Umbilical cord (tissue), 2 donors: ENCODE data around the gene APOBEC3G. TPM values are rescaled to one million over a fixed set of nuclear protein-coding genes. Genes with fewer than 3 reads are reported as not detected.

Experiments
- DNase-seq: peaks from one replicate; pipeline ENCODE4 v3.0.0-alpha.2; 2015; ENCODE audit warnings: low spot score
- total RNA-seq: library from RNA; depleted of rRNA; stranded (reverse); fragments of >200 nt; gene quantifications from one replicate; pipeline ENCODE4 v1.2.3, GENCODE V29; 2014; ENCODE audit warnings: low replicate concordance; ENCODE audit not compliant: insufficient read depth

Gene APOBEC3G
- total RNA-seq, 1 donor from 2014 or later, result 7.9 TPM

GRCh38 chr22:39120983-39121382, 43.9 kb downstream of the APOBEC3G start:
- no peak for DNase-seq

- no peak for DNase-seq
Measured at GRCh38 chr22:39122772-39123470, 45.8 kb downstream of the APOBEC3G start.

GRCh38 chr22:39123751-39124581, 46.9 kb downstream of the APOBEC3G start:
- DNase-seq, result no peak

GRCh38 chr22:39125622-39126021, 48.5 kb downstream of the APOBEC3G start:
- no peak for DNase-seq

- DNase-seq, result no peak
Measured at GRCh38 chr22:39128508-39128907, 51.4 kb downstream of the APOBEC3G start.

- no peak for DNase-seq
Measured at GRCh38 chr22:39129081-39129480, 52.0 kb downstream of the APOBEC3G start.

- no peak for DNase-seq
Measured at GRCh38 chr22:39129746-39130145, 52.7 kb downstream of the APOBEC3G start.

- DNase-seq, result no peak
Measured at GRCh38 chr22:39130152-39130704, 53.2 kb downstream of the APOBEC3G start.

GRCh38 chr22:39130892-39131855, 54.1 kb downstream of the APOBEC3G start:
- no peak for DNase-seq

- no peak for DNase-seq
Measured at GRCh38 chr22:39132281-39132680, 55.2 kb downstream of the APOBEC3G start.

- DNase-seq, result no peak
Measured at GRCh38 chr22:39132871-39133524, 55.9 kb downstream of the APOBEC3G start.

- no peak for DNase-seq
Measured at GRCh38 chr22:39133871-39134270, 56.8 kb downstream of the APOBEC3G start.

GRCh38 chr22:39134366-39135091, 57.5 kb downstream of the APOBEC3G start:
- no peak for DNase-seq

GRCh38 chr22:39135092-39135896, 58.2 kb downstream of the APOBEC3G start:
- peak; percentile 48 for DNase-seq

- DNase-seq, result no peak
Measured at GRCh38 chr22:39136317-39136716, 59.2 kb downstream of the APOBEC3G start.
